Activated CD4-positive, alpha-beta T cell treated with anti-CD3 and anti-CD28 coated beads for 1 hour (primary cell): Measurements from ENCODE around the gene KIR2DL3.
"Not testable (repeated sequence)": the region's sequence is repeated elsewhere in the genome, so short reads cannot be mapped to it uniquely, and the experiment has no call there.

ENCODE experiments used
- DNase-seq: peaks from one replicate; pipeline ENCODE4 v3.0.0-alpha.2; 2020

The KIR2DL3 gene

DNA sequence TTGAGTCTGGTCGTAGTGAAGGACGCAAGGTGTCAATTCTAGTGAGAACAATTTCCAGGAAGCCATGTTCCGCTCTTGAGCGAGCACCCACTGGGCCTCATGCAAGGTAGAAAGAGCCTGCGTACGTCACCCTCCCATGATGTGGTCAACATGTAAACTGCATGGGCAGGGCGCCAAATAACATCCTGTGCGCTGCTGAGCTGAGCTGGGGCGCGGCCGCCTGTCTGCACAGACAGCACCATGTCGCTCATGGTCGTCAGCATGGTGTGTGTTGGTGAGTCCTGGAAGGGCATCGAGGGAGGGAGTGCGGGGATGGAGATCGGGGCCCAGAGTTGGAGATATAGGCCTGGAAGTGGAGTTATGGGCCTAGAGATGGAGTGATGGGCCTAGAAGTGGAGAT, at the start of gene KIR2DL3:
KIR2DL3 (plus strand) TSS at position 208 of the 400 bp plus-strand sequence; CDS start at position 241, 33 bp downstream.
- not testable (repeated sequence) for DNase-seq

DNA sequence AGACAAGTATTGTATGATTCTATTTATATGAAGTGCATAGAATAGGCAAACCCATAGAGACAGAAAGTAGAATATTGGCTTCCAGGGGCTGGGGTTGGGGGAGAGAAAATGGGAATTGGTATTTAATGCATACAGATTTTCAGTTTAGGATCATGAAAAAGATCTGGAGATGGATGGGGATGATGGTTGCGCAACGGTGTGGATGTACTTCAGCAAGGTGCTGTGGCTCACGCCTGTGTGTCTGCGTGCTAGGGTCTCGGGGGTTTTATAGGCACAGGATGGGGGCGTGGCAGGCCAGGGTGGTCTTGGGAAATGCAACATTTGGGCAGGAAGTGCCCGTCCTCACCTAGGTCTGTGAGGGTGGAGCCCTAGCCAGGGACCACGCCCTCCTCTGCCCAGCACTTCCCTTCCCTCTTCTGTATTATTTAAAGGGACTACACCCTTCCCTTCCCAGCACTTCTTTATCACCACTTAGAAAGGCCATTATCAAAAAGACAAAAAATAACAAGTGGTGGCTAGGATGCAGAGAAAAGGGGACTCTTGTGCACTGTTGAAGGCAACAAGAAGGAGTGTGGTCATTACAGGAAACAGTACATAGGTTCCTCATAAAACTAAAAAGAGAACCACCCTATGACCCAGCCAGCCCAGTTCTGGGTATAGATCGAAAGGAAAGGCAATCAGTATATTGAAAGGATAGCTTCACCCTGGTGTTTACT, 46.6 kb upstream of the KIR2DL3 start:
- no peak for DNase-seq

DNA sequence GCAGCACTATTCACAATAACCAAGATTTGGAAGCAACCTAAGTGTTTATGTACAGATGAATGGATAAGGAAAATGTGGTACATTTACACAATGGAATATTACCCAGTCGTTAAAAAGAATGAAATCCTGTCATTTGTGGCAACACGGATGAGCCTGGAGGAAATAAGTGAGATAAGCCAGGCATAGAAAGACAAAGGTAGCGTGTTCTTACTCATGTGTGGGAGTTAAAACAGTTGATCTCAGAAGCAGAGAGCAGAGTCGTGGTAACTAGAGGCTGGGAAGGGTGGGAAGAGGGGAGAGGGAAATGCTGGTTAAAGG, 46.1 kb upstream of the KIR2DL3 start:
- DNase-seq, result no peak

DNA sequence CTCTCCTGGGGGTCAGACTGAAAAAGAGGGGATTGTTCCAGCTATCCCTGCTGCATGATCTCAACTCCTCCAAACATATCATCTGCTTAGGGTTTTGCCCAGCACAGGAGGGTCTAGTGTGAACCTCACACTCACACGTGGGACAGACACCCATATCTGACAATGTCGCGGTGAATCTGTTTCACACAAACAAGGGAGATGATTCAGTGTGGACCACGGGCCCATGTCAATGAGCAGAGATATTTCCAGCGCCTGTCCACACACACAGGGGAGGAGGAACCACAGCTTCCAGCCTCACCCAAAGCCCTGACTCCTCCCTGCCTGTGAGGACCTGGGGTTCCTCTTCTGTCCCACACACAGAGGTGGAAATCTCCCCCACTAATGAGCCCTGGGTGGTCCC, 43.7 kb upstream of the KIR2DL3 start:
- no peak for DNase-seq

DNA sequence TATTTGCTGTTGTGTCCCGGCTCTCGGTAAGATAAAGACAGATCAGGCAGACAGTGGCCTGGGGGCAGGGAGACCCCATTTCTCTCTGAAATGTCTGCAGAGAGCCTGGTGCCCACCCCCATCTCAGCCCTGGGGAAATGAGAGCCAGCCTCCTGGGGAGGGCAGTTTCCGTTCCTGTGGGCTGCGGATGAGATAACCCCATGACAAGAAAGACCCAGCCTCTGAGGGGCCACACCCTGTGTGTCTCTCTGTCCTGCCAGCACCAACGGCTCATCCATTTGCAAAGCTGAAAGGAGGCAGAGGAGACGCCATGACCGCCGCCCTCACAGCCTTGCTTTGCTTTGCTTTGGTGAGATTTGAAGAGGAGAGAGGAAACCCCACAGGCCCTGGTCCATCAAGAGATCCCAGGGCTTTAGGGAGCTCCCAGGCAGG, 42.2 kb upstream of the KIR2DL3 start:
- DNase-seq, result no peak

DNA sequence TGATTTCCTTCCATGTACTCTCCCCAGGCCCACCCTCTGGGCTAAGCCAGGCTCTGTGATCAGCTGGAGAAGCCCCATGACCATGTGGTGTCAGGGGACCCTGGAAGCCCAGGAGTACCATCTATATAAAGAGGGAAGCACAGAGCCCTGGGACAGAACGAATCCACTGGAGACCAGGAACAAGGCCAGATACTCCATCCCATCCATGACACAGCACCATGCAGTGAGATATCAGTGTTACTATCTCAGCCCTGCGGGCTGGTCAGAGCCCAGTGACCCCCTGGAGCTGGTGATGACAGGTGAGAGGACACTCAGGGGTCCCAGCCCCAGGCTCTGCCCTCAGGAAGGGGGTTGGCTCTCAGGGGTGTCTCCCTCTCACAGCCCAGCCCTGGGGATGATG, 41.5 kb upstream of the KIR2DL3 start:
- no peak for DNase-seq

DNA sequence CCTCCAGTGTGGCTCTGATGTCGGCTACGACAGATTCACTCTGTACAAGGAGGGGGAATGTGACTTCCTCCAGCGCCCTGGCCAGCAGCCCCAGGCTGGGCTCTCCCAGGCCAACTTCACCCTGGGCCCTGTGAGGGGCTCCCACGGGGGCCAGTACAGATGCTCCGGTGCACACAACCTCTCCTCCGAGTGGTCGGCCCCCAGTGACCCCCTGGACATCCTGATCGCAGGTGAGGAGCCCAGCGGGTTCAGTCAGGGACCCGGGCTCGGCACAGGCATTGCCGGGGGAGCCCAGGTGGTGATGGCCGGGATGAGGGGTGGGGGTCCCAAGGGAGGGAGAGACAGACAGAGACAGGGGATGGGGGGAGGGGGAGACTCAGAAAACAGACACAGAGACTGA, 40.6 kb upstream of the KIR2DL3 start:
- DNase-seq, result not testable (repeated sequence)

DNA sequence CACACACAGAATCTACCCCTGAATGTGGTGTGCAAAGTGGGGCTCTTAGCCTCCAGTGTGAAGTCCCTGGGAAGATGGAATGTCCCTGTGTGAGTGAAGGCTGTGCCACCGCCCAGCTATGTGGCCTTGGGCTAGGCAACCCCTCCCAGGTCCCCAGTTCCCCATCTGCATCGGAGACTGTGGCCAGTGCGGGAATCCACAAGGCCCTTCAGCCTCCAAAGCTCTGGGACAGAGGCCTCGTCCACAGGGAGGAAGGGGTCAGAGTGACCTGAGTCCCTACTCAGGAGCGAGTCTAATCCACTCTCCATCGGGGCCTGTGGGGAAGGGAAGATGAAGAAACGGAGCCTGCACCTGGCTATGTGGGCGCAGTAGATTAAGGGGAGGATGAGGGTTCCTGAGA, 33.4 kb upstream of the KIR2DL3 start:
- no peak for DNase-seq

DNA sequence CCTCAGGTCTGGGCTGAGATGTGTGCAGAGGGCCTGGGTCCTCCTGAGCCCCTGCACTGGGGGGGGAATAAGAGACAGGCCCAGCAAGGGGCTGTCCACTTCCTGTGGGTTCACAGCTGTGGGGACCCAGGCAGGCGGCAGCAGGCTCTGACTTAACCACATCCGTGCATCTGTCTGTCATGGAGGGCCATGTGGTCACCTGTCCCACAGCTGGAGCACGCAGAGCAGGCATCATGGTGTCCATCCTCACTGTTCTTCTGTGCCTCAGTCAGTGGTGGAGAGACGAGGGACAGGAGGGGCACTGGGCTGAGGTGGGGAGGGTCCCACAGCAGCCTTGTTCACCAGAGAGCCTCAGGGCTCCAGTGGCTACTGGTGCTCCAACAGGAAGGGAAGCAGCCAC, 30.4 kb upstream of the KIR2DL3 start:
- no peak for DNase-seq

DNA sequence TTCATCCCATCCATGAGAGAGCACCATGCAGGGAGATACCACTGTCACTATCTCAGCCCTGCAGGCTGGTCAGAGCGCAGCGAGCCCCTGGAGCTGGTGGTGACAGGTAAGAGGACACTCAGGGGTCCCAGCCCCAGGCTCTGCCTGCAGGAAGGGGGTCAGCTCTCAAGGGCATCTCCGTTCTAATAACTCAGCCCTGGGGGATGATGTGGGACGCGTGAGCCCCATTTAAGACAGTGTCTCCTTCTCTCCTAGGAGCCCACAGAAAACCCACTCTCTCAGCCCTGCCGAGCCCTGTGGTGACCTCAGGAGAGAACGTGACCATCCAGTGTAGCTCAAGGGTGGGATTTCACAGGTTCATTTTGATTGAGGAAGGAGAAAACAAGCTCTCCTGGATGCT, 29.5 kb upstream of the KIR2DL3 start:
- no peak for DNase-seq

DNA sequence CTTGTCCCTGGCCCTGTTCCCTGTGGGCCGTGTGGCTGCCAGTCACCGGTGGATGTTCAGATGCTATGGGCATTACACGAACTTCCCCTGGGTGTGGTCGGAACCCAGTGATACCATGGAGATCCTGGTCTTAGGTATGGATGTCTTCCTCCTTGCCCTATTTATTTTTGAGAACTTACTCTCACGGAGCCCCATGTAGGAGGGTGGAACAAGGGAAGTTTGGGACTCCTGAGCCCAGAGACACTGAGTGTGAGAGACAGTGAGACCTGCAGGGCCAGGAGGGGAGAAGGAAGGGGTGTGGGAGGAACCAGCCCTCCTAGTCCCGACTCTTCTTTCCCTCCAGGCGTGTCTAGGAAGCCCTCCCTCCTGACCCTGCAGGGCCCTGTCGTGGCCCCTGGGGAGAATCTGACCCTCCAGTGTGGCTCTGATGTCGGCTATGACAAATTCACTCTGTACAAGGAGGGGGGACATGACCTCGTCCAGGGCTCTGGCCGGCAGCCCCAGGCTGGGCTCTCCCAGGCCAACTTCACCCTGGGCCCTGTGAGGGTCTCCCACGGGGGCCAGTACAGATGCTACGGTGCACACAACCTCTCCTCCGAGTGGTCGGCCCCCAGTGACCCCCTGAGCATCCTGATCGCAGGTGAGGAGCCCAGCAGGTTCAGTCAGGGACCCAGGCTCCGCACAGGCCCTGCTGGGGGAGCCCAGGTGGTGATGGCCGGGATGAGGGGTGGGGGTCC, 28.9 kb upstream of the KIR2DL3 start:
- DNase-seq, result no peak

DNA sequence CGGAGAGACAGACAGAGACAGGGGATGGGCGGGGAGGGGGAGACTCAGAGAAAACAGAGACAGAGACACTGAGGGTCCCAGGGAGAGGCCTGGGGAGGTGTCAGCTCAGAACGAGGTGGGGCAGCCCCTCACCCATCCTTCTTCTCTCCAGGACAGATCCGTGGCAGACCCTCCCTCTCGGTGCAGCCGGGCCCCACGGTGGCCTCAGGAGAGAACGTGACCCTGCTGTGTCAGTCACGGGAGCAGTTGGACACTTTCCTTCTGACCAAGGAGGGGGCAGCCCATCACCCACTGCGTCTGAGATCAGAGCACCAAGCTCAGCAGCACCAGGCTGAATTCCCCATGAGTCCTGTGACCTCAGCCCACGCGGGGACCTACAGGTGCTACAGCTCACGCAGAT, 28.4 kb upstream of the KIR2DL3 start:
- not testable (repeated sequence) for DNase-seq

DNA sequence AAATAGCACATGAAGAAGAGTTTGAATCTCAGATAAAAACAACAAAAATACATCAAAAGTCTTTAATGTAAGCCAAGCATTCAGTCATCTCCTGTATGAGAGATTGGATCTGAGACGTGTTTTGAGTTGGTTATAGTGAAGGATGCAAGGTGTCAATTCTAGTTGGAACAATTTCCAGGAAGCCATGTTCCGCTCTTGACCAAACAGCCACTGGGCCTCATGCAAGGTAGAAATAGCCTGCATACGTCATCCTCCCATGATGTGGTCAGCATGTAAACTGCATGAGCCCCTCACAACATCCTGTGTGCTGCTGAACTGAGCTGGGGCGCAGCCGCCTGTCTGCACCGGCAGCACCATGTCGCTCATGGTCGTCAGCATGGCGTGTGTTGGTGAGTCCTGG, 14.2 kb upstream of the KIR2DL3 start, which contains the start of gene KIR3DL3:
KIR3DL3 (plus strand) TSS at position 301 of the 400 bp plus-strand sequence; CDS start at position 356, 55 bp downstream.
- DNase-seq, result no peak

DNA sequence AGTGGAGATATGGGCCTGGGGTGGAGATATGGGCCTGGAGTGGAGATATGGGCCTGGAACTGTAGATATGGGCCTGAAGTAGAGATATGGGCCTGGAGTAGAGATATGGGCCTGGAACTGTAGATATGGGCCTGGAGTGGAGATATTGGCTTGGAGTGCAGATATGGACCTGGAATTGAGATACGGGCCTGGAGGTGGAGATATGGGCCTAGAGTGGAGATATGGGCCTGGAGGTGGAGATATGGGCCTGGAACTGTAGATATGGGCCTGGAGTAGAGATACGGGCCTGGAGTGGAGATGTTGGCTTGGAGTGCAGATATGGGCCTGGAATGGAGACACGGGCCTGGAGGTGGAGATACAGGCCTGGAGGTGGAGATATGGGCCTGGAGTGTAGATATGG, 13.7 kb upstream of the KIR2DL3 start:
- DNase-seq, result no peak

DNA sequence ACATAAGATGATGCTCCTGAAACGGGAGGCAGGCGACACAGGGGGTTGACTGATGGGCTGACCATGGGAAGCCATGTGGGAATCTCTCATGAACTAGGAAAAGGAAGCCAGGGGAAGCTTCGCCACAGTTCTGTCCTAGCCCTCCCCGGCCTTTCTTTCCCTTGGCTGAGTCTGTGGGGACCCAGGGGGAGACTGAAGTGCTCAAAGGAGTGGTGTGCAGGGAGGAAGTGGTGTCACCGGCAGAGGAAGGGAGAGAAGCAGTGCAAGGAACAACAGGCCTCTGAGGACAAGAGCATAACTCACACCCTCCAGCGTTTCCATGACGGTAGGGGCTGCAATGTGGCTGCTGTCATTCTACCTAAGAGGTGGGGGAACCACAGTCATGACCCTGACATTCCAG, 13.0 kb upstream of the KIR2DL3 start:
- DNase-seq, result no peak

DNA sequence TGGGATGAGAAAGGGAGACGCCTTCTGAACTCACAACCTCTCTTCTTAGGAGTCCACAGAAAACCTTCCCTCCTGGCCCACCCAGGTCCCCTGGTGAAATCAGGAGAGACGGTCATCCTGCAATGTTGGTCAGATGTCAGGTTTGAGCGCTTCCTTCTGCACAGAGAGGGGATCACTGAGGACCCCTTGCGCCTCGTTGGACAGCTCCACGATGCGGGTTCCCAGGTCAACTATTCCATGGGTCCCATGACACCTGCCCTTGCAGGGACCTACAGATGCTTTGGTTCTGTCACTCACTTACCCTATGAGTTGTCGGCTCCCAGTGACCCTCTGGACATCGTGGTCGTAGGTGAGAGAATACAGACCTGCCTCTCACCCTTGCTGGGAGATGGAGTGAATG, 10.8 kb upstream of the KIR2DL3 start:
- DNase-seq, result no peak

DNA sequence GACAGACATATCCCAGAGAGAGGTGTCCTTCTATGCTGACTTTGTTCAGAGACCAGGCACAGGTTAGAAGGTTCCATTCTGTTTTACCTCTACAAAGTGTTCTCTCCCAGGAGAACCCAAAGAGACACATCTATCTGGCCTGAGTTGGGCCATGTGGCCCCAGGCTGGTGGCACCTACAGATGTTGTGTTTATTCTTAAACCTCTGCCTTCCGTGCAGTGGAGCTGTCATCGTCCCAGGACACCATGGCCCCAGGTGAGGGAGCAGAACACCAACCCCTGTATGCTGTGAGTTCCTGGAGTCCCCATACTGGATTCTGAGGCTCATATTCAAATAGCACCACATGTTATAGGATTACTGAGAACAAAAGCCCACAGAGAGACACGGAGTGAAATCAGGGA, 10.1 kb upstream of the KIR2DL3 start:
- DNase-seq, result no peak

DNA sequence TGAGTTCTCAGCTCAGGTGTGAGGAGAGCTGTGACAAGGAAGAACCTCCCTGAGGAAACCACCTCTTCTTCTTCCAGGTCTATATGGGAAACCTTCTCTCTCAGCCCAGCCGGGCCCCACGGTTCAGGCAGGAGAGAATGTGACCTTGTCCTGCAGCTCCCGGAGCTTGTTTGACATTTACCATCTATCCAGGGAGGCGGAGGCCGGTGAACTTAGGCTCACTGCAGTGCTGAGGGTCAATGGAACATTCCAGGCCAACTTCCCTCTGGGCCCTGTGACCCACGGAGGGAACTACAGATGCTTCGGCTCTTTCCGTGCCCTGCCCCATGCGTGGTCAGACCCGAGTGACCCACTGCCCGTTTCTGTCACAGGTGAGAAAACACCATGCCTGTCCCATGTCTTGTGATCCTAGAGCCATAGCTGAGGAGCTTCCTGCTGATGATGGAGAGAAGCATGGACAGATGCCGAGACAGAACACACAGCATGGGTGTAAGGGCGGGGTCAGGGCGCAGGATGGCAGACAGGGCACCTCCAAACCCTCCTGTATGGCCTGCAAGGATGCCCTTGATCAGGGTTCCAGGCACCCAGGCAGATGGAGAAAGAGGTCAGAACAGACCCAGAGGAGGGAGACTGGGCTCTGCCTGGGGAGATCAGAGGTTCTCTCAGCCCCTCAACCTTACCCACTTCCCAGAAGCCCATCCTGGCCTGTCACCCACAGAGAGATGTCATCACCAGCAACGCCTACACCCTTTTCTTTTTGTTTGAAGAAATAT, 8.7 kb upstream of the KIR2DL3 start:
- DNase-seq, result no peak

DNA sequence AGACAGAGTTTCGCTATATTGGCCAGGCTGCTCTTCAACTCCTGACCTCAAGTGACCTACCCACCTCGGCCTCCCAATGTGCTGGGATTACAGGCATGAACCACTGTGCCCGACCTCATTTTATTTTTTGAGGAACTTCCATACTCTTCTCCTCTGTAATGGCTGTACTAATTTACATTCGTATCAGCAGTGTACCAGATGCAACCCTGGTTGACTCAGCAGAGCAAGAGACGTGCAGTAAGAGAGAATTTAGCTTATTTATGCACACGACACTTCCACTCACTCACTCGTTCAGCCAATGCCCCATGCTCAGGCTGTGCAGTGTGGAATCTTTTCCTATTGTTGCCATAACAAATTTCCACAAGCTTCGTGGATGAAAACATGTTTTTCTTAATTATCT, 7.1 kb upstream of the KIR2DL3 start:
- DNase-seq, result no peak

DNA sequence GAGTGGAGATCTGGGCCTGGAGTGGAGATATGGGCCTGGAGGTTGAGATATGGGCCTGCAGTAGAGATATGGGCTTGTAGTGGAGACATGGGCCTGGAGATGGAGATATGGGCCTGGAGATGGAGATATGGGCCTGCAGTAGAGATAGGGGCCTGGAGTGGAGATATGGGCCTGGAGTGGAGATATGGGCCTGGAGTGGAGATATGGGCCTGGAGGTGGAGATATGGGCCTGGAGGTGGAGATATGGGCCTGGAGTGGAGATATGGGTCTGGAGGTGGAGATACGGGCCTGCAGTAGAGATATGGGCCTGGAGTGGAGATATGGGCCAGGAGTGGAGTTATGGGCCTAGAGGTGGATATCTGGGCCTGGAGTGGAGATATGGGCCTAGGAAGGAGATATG, 402 bp downstream of the KIR2DL3 start:
- no peak for DNase-seq

DNA sequence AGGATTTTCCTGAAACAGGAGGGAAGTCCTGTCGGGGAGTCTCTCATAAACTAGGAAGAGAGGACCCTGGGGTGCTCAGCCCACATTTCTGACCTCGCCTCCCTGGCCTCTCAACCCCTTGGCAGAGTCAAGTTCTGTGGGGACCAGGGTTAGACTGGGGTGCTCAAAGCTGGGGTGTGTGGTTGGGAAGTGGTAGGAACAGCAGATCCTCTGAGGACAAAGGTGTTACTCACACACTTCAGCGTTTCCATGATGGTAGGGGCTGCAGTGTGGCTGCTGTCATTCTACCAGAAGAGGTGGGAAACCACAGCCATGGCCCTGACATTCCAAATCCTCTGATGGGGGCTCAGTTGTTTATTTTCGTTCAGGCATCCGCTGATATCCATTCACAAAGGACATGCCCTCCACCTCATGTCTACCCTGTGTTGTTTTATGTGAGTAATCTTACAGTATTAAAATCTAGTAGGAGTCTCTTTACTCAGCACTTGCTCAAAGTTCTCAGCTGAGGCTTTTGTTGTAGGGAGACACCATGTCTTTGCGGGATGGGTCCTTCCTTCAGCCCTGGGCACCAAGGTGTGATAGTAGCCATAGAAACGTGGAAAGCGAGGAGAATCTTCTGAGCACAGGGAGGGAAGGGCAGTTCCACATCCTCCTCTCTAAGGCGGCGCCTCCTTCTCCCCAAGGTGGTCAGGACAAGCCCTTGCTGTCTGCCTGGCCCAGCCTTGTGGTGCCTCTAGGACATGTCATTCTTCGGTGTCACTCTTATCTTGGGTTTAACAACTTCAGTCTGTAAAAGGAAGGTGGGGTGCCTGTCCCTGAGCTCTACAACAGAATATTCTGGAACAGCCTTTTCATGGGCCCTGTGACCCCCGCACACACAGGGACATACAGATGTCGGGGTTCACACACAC, 1.5 kb downstream of the KIR2DL3 start:
- no peak for DNase-seq

DNA sequence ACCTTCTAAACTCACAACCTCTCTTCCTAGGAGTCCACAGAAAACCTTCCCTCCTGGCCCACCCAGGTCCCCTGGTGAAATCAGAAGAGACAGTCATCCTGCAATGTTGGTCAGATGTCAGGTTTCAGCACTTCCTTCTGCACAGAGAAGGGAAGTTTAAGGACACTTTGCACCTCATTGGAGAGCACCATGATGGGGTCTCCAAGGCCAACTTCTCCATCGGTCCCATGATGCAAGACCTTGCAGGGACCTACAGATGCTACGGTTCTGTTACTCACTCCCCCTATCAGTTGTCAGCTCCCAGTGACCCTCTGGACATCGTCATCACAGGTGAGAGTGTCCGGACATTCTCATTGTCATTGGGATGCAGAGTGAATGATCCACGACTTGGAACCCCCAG, 3.6 kb downstream of the KIR2DL3 start:
- DNase-seq, result not testable (repeated sequence)

DNA sequence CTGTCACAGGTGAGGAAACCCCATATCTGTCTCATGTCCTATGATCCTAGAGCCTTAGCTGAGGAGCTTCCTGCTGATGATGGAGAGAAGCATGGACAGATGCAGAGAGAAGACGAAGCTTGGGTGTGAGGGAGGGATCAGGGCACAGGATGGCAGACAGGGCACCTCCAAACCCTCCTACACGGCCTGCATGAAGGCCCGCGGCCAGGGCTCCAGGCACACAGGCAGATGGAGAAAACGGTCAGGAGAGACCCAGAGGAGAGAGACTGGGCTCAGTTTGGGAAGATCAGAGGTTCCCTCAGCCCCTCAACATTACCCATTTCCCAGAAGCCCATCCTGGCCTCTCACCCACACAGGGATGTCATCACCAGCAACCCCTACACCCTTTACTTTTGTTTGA, 5.8 kb downstream of the KIR2DL3 start:
- DNase-seq, result not testable (repeated sequence)
